ENCODE results near the gene RAD23A. TPM values are rescaled to one million over a fixed set of nuclear protein-coding genes. Genes with fewer than 3 reads are reported as not detected.
A peak's percentile ranks its signal among the peaks of the same experiment; 100 is the strongest.

The RAD23A gene
- total and polyA plus RNA-seq, 9 of the 15 experiments (the other 6 are each of a cell fraction or from before 2014, with no cell fraction given) = 9.5 to 181 (median 101) TPM

DNA sequence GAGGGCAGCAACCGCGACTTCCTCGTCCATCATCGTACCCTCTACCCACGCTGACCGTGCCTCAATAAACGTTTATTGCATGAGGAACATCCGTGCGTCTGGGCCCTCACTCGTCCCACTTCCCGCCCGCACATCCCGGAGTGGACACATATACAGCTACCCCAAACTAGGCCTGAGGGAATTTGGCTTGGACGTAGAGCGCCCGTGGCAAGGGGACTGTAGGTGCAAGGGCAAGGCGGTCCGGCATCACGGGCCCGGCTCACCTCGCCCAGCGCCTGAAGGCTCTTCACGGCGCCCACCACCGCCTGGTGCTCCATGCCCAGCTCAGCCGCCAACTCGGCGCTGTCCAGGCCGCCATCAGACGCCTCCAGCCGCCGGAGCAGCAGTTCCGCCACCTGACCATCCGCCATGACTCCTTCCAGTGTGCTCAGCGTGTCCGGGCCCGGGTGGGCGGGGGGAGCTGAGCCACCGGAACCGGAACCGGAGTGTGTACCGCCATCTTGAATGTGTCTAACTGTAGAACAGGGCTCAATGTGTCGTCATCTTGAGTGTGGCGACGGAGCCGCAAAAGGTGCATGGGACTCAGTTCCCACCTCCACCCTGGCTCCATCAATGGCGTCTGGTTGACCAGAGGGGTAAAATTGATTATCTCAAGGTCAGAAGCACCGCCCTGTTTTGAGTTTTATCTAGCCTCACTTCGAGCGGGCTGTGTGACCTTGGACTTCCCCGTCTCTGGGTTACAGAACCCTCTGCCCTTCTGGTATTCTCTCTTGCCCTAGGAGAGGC is 12.2 kb upstream of the RAD23A start, which contains the start of gene FARSA (continued):
- TF ChIP-seq, protein P1, sequence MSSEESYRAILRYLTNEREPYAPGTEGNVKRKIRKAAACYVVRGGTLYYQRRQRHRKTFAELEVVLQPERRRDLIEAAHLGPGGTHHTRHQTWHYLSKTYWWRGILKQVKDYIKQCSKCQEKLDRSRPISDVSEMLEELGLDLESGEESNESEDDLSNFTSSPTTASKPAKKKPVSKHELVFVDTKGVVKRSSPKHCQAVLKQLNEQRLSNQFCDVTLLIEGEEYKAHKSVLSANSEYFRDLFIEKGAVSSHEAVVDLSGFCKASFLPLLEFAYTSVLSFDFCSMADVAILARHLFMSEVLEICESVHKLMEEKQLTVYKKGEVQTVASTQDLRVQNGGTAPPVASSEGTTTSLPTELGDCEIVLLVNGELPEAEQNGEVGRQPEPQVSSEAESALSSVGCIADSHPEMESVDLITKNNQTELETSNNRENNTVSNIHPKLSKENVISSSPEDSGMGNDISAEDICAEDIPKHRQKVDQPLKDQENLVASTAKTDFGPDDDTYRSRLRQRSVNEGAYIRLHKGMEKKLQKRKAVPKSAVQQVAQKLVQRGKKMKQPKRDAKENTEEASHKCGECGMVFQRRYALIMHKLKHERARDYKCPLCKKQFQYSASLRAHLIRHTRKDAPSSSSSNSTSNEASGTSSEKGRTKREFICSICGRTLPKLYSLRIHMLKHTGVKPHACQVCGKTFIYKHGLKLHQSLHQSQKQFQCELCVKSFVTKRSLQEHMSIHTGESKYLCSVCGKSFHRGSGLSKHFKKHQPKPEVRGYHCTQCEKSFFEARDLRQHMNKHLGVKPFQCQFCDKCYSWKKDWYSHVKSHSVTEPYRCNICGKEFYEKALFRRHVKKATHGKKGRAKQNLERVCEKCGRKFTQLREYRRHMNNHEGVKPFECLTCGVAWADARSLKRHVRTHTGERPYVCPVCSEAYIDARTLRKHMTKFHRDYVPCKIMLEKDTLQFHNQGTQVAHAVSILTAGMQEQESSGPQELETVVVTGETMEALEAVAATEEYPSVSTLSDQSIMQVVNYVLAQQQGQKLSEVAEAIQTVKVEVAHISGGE (CRISPR knock-in tag; IDR thresholded peaks at IDR 0.05) = peak in 2 of 3 experiments; percentile 41 to 83; a peak in 3 of 6 replicates
- TF ChIP-seq ZC3H8 (IDR thresholded peaks at IDR 0.05) = no peak
- TF ChIP-seq ZZZ3 (IDR thresholded peaks at IDR 0.05) = no peak
- TF ChIP-seq FIP1L1 (IDR thresholded peaks at IDR 0.05; ENCODE audit: low read depth, low read length, poor library complexity, severe bottlenecking) = no peak
- TF ChIP-seq CC2D1A (IDR thresholded peaks at IDR 0.05) = no peak
- TF ChIP-seq CBX3 (IDR thresholded peaks at IDR 0.05; ENCODE audit: borderline replicate concordance in 1 of 2, low read length in 2 of 2) = 0 out of 3 replicates have a peak, but pooled peaks of 1 of the 2 experiments have one; percentile 11
- TF ChIP-seq, protein P2, sequence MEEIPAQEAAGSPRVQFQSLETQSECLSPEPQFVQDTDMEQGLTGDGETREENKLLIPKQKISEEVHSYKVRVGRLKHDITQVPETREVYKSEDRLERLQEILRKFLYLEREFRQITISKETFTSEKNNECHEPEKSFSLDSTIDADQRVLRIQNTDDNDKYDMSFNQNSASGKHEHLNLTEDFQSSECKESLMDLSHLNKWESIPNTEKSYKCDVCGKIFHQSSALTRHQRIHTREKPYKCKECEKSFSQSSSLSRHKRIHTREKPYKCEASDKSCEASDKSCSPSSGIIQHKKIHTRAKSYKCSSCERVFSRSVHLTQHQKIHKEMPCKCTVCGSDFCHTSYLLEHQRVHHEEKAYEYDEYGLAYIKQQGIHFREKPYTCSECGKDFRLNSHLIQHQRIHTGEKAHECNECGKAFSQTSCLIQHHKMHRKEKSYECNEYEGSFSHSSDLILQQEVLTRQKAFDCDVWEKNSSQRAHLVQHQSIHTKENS (CRISPR knock-in tag; IDR thresholded peaks at IDR 0.05) = no peak
- no peak for TF ChIP-seq HNRNPUL1 (IDR thresholded peaks at IDR 0.05; ENCODE audit: low read length)
- TF ChIP-seq, protein P3, sequence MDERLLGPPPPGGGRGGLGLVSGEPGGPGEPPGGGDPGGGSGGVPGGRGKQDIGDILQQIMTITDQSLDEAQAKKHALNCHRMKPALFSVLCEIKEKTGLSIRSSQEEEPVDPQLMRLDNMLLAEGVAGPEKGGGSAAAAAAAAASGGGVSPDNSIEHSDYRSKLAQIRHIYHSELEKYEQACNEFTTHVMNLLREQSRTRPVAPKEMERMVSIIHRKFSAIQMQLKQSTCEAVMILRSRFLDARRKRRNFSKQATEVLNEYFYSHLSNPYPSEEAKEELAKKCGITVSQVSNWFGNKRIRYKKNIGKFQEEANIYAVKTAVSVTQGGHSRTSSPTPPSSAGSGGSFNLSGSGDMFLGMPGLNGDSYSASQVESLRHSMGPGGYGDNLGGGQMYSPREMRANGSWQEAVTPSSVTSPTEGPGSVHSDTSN (CRISPR knock-in tag; IDR thresholded peaks at IDR 0.05; ENCODE audit: low read depth) = no peak
- TF ChIP-seq, protein P3 (tag; conservative IDR thresholded peaks at IDR 0.05; ENCODE audit: low read depth) = no peak
- peak; percentile 84 to 87 for TF ChIP-seq SIX5 (IDR thresholded peaks at IDR 0.05; ENCODE audit: borderline replicate concordance in 1 of 2, insufficient read depth in 1 of 2, low read depth in 1 of 2, low read length in 2 of 2)
- no peak for TF ChIP-seq LARP7 (IDR thresholded peaks at IDR 0.05)
- TF ChIP-seq, protein P4, sequence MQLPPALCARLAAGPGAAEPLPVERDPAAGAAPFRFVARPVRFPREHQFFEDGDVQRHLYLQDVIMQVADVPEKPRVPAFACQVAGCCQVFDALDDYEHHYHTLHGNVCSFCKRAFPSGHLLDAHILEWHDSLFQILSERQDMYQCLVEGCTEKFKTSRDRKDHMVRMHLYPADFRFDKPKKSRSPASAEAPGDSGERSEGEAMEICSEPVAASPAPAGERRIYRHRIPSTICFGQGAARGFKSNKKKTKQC (CRISPR knock-in tag; IDR thresholded peaks at IDR 0.05) = peak; percentile 25; the same call in 1 of the 2 replicates
- peak; percentile 99 for TF ChIP-seq RBFOX2 (IDR thresholded peaks at IDR 0.05; ENCODE audit: low read depth, low read length)
- TF ChIP-seq U2AF1 (optimal IDR thresholded peaks at IDR 0.05; ENCODE audit: low read depth, low read length) = peak; percentile 56
- peak; percentile 55; the same call in 1 of the 2 replicates for TF ChIP-seq CBX1 (IDR thresholded peaks at IDR 0.05; ENCODE audit: low read depth)
- no peak for TF ChIP-seq COPS2 (conservative IDR thresholded peaks at IDR 0.05)
- TF ChIP-seq SREBF1 (IDR thresholded peaks at IDR 0.05; ENCODE audit: borderline replicate concordance, low read depth, low read length) = no peak
- TF ChIP-seq SIRT6 (IDR thresholded peaks at IDR 0.05; ENCODE audit: low read depth, low read length) = no peak

All from K562 (cell line).